ENCODE measurements around the gene C1S. TPM values are rescaled to one million over a fixed set of nuclear protein-coding genes. Genes with fewer than 3 reads are reported as not detected.

The C1S gene
- total and polyA plus RNA-seq, 2 experiments from 2014 or later: 4.9 to 9.7 TPM

DNA sequence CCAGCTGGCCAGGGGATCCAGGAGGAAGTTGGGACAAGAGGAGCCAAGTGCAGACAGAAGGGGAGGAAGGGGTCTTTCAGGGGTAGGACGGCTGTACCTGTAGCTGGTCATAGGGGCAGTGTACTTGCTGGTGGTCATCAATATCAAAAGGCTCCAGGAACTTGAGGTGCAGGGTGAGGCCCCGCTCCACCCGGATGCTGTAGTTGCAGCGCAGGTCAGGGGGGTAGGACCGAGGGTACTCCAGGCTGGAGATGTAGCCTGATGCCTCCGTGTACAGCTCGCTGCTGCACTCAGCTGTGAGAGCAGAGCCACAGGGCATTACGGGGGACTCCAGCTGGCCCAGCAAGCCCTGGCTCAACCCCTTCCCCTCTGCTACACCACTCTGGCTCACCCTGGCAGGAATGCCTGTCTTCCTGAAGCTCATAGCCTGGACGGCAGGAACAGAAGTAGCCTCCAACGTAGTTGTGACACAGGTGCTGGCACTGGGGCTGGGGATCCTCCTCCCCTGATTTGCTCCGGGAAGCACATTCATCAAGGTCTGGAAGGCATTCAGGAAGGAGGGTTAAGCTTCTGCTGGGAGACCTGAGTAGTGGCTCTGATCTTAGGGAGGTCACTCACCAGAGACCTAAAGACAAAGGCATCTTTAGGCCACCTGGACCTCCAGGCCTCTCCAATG lies 28.8 kb downstream of the C1S start:
- no peak overlapping the region for H3K27ac Mint-ChIP-seq
- H3K79me2 ChIP-seq (replicated peaks; ENCODE audit: insufficient read depth): no peaks in the 10 kb centered on the region
- H4K20me1 ChIP-seq (replicated peaks; ENCODE audit: insufficient read depth): no peaks in the 10 kb centered on the region
- H3K36me3 Mint-ChIP-seq (ENCODE audit: low read depth): peaks cover 2% of the 10 kb centered on the region; the same call in 1 of the 3 replicates
- peaks cover 12% of the 10 kb centered on the region for H3K4me1 ChIP-seq (ENCODE audit: insufficient read depth)
- H3K27me3 Mint-ChIP-seq (ENCODE audit: insufficient read depth, low read depth, poor library complexity): peaks cover 8% of the 10 kb centered on the region
- no peak for ATAC-seq
- no peak overlapping the region; the same call in 2 of the 3 replicates for H3K4me3 Mint-ChIP-seq
- H2AFZ ChIP-seq: no peak overlapping the region
- no peak overlapping the region for H3K27ac ChIP-seq (ENCODE audit: low read depth)
- H3K27me3 ChIP-seq (ENCODE audit: insufficient read depth): no peaks in the 10 kb centered on the region
- no peaks in the 10 kb centered on the region for H3K36me3 ChIP-seq (ENCODE audit: insufficient read depth)
- TF ChIP-seq, protein P1, sequence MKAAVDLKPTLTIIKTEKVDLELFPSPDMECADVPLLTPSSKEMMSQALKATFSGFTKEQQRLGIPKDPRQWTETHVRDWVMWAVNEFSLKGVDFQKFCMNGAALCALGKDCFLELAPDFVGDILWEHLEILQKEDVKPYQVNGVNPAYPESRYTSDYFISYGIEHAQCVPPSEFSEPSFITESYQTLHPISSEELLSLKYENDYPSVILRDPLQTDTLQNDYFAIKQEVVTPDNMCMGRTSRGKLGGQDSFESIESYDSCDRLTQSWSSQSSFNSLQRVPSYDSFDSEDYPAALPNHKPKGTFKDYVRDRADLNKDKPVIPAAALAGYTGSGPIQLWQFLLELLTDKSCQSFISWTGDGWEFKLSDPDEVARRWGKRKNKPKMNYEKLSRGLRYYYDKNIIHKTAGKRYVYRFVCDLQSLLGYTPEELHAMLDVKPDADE (IDR thresholded peaks at IDR 0.05): no peak
- TF ChIP-seq STAT1 (IDR thresholded peaks at IDR 0.05; ENCODE audit: unreplicated experiment) (no peak), ZNF114 (CRISPR knock-in tag; IDR thresholded peaks at IDR 0.05) (no peak), EZH2 (IDR thresholded peaks at IDR 0.05; ENCODE audit: low read depth, unreplicated experiment) (no peak), EZH2phosphoT487 (IDR thresholded peaks at IDR 0.05; ENCODE audit: unreplicated experiment) (no peak), CREB1 (CRISPR knock-in tag; IDR thresholded peaks at IDR 0.05; ENCODE audit: low read depth) (no peak), JUNB (IDR thresholded peaks at IDR 0.05; ENCODE audit: unreplicated experiment) (no peak), NANOG (IDR thresholded peaks at IDR 0.05; ENCODE audit: borderline replicate concordance) (no peak), POLR2AphosphoS5 (IDR thresholded peaks at IDR 0.05; ENCODE audit: low read depth) (no peak), ZNF331 (CRISPR knock-in tag; IDR thresholded peaks at IDR 0.05; ENCODE audit: low read depth) (no peak)
- TF ChIP-seq, protein P2, sequence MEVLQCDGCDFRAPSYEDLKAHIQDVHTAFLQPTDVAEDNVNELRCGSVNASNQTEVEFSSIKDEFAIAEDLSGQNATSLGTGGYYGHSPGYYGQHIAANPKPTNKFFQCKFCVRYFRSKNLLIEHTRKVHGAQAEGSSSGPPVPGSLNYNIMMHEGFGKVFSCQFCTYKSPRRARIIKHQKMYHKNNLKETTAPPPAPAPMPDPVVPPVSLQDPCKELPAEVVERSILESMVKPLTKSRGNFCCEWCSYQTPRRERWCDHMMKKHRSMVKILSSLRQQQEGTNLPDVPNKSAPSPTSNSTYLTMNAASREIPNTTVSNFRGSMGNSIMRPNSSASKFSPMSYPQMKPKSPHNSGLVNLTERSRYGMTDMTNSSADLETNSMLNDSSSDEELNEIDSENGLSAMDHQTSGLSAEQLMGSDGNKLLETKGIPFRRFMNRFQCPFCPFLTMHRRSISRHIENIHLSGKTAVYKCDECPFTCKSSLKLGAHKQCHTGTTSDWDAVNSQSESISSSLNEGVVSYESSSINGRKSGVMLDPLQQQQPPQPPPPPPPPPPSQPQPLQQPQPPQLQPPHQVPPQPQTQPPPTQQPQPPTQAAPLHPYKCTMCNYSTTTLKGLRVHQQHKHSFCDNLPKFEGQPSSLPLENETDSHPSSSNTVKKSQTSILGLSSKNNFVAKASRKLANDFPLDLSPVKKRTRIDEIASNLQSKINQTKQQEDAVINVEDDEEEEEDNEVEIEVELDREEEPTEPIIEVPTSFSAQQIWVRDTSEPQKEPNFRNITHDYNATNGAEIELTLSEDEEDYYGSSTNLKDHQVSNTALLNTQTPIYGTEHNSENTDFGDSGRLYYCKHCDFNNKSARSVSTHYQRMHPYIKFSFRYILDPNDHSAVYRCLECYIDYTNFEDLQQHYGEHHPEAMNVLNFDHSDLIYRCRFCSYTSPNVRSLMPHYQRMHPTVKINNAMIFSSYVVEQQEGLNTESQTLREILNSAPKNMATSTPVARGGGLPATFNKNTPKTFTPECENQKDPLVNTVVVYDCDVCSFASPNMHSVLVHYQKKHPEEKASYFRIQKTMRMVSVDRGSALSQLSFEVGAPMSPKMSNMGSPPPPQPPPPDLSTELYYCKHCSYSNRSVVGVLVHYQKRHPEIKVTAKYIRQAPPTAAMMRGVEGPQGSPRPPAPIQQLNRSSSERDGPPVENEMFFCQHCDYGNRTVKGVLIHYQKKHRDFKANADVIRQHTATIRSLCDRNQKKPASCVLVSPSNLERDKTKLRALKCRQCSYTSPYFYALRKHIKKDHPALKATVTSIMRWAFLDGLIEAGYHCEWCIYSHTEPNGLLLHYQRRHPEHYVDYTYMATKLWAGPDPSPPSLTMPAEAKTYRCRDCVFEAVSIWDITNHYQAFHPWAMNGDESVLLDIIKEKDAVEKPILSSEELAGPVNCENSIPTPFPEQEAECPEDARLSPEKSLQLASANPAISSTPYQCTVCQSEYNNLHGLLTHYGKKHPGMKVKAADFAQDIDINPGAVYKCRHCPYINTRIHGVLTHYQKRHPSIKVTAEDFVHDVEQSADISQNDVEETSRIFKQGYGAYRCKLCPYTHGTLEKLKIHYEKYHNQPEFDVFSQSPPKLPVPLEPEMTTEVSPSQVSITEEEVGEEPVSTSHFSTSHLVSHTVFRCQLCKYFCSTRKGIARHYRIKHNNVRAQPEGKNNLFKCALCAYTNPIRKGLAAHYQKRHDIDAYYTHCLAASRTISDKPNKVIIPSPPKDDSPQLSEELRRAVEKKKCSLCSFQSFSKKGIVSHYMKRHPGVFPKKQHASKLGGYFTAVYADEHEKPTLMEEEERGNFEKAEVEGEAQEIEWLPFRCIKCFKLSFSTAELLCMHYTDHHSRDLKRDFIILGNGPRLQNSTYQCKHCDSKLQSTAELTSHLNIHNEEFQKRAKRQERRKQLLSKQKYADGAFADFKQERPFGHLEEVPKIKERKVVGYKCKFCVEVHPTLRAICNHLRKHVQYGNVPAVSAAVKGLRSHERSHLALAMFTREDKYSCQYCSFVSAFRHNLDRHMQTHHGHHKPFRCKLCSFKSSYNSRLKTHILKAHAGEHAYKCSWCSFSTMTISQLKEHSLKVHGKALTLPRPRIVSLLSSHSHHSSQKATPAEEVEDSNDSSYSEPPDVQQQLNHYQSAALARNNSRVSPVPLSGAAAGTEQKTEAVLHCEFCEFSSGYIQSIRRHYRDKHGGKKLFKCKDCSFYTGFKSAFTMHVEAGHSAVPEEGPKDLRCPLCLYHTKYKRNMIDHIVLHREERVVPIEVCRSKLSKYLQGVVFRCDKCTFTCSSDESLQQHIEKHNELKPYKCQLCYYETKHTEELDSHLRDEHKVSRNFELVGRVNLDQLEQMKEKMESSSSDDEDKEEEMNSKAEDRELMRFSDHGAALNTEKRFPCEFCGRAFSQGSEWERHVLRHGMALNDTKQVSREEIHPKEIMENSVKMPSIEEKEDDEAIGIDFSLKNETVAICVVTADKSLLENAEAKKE (CRISPR knock-in tag; IDR thresholded peaks at IDR 0.05): no peak
- TF ChIP-seq, protein P3, sequence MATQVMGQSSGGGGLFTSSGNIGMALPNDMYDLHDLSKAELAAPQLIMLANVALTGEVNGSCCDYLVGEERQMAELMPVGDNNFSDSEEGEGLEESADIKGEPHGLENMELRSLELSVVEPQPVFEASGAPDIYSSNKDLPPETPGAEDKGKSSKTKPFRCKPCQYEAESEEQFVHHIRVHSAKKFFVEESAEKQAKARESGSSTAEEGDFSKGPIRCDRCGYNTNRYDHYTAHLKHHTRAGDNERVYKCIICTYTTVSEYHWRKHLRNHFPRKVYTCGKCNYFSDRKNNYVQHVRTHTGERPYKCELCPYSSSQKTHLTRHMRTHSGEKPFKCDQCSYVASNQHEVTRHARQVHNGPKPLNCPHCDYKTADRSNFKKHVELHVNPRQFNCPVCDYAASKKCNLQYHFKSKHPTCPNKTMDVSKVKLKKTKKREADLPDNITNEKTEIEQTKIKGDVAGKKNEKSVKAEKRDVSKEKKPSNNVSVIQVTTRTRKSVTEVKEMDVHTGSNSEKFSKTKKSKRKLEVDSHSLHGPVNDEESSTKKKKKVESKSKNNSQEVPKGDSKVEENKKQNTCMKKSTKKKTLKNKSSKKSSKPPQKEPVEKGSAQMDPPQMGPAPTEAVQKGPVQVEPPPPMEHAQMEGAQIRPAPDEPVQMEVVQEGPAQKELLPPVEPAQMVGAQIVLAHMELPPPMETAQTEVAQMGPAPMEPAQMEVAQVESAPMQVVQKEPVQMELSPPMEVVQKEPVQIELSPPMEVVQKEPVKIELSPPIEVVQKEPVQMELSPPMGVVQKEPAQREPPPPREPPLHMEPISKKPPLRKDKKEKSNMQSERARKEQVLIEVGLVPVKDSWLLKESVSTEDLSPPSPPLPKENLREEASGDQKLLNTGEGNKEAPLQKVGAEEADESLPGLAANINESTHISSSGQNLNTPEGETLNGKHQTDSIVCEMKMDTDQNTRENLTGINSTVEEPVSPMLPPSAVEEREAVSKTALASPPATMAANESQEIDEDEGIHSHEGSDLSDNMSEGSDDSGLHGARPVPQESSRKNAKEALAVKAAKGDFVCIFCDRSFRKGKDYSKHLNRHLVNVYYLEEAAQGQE (IDR thresholded peaks at IDR 0.05; ENCODE audit: unreplicated experiment): no peak
- TF ChIP-seq, protein P4, sequence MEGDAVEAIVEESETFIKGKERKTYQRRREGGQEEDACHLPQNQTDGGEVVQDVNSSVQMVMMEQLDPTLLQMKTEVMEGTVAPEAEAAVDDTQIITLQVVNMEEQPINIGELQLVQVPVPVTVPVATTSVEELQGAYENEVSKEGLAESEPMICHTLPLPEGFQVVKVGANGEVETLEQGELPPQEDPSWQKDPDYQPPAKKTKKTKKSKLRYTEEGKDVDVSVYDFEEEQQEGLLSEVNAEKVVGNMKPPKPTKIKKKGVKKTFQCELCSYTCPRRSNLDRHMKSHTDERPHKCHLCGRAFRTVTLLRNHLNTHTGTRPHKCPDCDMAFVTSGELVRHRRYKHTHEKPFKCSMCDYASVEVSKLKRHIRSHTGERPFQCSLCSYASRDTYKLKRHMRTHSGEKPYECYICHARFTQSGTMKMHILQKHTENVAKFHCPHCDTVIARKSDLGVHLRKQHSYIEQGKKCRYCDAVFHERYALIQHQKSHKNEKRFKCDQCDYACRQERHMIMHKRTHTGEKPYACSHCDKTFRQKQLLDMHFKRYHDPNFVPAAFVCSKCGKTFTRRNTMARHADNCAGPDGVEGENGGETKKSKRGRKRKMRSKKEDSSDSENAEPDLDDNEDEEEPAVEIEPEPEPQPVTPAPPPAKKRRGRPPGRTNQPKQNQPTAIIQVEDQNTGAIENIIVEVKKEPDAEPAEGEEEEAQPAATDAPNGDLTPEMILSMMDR (conservative IDR thresholded peaks at IDR 0.05; ENCODE audit: low read depth in 2 of 2): no peak
- H3K9me3 Mint-ChIP-seq: no peaks in the 10 kb centered on the region
- H3K4me1 Mint-ChIP-seq: peaks cover 20% of the 10 kb centered on the region
- no peak overlapping the region for H3K4me2 ChIP-seq
- no peaks in the 10 kb centered on the region for H3F3A ChIP-seq (replicated peaks; ENCODE audit: low read depth)
- 0 out of 2 replicates have a peak, but pooled peaks cover 3% of the 10 kb centered on the region for H3K9me2 ChIP-seq (ENCODE audit: insufficient read depth)
- no peak for DNase-seq (ENCODE audit: low spot score)
- H3K4me3 ChIP-seq: no peak overlapping the region
